Measurements from ENCODE around the gene MSI2. TPM values are rescaled to one million over a fixed set of nuclear protein-coding genes. Genes with fewer than 3 reads are reported as not detected.

Gene MSI2
- total and polyA plus RNA-seq, 9 of the 15 experiments (the other 6 are each of a cell fraction or from before 2014, with no cell fraction given): 4.6 to 61.8 (median 42.4) TPM

DNA sequence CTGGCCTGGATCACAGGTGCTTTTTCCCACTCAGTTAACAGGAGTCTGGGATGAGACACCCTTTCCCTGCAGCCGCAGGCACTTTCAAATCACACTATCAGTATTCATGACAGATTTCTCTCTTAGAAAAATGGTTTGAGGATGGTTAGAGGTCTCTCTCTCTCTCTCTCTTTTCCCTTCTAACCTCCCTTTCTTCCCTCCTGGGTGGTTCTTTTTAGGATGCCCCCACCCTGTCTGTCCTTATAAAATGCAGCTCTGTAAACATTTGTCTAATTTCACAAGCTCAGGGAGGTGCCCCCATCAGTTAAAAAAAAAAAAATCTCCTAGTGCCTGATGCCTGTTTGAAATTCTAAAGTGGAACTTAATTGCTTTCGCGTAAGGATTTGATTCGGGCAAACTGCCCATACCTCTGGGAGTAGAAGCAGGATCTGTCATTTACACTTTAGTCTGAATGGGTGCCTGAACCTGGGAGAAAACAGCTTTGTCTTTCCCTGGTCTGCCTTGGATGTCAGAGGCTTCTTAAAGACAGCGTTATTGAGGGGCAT lies 329.9 kb downstream of the MSI2 start:
- in situ Hi-C loops (cut with MboI) (no loop called here), intact Hi-C loops (cut with micrococcal nuclease) (no loop called here)
- ChIA-PET POLR2A (interaction anchor here (0.9 kb wide), 1 partner anchor 13 kb away, joined by 3 read pairs; no protein-coding TSS in a partner anchor), CTCF (ENCODE audit: low intra/inter-chr PET ratio) (no interaction called here)
- Histone ChIP-seq H3K79me2 (ENCODE audit: control insufficient read depth, insufficient read depth, low read length) (no peaks in the 10 kb centered on the region), H3K36me3 (ENCODE audit: control insufficient read depth, insufficient read depth, low read length) (no peaks in the 10 kb centered on the region), H3K9me1 (ENCODE audit: control insufficient read depth, insufficient read depth, low read length) (no peaks in the 10 kb centered on the region), H3K4me1 (replicated peaks in 1 of 2; ENCODE audit: control insufficient read depth in 2 of 2, insufficient read depth in 2 of 2, low read length in 2 of 2) (no peaks in the 10 kb centered on the region), H3K4me3 (no peak overlapping the region), H3K9ac (ENCODE audit: insufficient read depth in 1 of 2, low read depth in 2 of 2, low read length in 2 of 2) (no peak overlapping the region), H2AFZ (ENCODE audit: low read depth, low read length) (no peak overlapping the region), H3K9me3 (replicated peaks; ENCODE audit: control insufficient read depth, insufficient read depth, low read depth, low read length) (no peaks in the 10 kb centered on the region), H3K27ac (ENCODE audit: extremely low read depth, low read depth, low read length) (no peak overlapping the region), H4K20me1 (replicated peaks; ENCODE audit: control insufficient read depth, insufficient read depth, low read length) (no peaks in the 10 kb centered on the region), H3K4me2 (ENCODE audit: insufficient read depth, low read length) (no peak overlapping the region), H3K27me3 (ENCODE audit: control insufficient read depth in 2 of 2, insufficient read depth in 2 of 2, low read length in 2 of 2) (no peaks in the 10 kb centered on the region)
- ATAC-seq: no peak
- WGBS (ENCODE audit: insufficient coverage, low coverage, missing lambda C conversion rate): 75% methylated on average over 5 of the region's 5 CpGs
- no peak for FAIRE-seq
- BruUV-seq (replicated peaks): no TSS peak
- no peak for DNase-seq (ENCODE audit: extremely low read depth in 1 of 4, low spot score in 3 of 4)
- TF ChIP-seq HDGF (IDR thresholded peaks at IDR 0.05): no peak
- TF ChIP-seq, protein P1, sequence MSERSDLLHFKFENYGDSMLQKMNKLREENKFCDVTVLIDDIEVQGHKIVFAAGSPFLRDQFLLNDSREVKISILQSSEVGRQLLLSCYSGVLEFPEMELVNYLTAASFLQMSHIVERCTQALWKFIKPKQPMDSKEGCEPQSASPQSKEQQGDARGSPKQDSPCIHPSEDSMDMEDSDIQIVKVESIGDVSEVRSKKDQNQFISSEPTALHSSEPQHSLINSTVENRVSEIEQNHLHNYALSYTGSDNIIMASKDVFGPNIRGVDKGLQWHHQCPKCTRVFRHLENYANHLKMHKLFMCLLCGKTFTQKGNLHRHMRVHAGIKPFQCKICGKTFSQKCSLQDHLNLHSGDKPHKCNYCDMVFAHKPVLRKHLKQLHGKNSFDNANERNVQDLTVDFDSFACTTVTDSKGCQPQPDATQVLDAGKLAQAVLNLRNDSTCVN (CRISPR knock-in tag; IDR thresholded peaks at IDR 0.05): no peak
- TF ChIP-seq, protein P2, sequence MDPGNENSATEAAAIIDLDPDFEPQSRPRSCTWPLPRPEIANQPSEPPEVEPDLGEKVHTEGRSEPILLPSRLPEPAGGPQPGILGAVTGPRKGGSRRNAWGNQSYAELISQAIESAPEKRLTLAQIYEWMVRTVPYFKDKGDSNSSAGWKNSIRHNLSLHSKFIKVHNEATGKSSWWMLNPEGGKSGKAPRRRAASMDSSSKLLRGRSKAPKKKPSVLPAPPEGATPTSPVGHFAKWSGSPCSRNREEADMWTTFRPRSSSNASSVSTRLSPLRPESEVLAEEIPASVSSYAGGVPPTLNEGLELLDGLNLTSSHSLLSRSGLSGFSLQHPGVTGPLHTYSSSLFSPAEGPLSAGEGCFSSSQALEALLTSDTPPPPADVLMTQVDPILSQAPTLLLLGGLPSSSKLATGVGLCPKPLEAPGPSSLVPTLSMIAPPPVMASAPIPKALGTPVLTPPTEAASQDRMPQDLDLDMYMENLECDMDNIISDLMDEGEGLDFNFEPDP (CRISPR knock-in tag; IDR thresholded peaks at IDR 0.05): no peak
- TF ChIP-seq, protein P3, sequence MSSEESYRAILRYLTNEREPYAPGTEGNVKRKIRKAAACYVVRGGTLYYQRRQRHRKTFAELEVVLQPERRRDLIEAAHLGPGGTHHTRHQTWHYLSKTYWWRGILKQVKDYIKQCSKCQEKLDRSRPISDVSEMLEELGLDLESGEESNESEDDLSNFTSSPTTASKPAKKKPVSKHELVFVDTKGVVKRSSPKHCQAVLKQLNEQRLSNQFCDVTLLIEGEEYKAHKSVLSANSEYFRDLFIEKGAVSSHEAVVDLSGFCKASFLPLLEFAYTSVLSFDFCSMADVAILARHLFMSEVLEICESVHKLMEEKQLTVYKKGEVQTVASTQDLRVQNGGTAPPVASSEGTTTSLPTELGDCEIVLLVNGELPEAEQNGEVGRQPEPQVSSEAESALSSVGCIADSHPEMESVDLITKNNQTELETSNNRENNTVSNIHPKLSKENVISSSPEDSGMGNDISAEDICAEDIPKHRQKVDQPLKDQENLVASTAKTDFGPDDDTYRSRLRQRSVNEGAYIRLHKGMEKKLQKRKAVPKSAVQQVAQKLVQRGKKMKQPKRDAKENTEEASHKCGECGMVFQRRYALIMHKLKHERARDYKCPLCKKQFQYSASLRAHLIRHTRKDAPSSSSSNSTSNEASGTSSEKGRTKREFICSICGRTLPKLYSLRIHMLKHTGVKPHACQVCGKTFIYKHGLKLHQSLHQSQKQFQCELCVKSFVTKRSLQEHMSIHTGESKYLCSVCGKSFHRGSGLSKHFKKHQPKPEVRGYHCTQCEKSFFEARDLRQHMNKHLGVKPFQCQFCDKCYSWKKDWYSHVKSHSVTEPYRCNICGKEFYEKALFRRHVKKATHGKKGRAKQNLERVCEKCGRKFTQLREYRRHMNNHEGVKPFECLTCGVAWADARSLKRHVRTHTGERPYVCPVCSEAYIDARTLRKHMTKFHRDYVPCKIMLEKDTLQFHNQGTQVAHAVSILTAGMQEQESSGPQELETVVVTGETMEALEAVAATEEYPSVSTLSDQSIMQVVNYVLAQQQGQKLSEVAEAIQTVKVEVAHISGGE (CRISPR knock-in tag; IDR thresholded peaks at IDR 0.05): no peak
- TF ChIP-seq, protein P4, sequence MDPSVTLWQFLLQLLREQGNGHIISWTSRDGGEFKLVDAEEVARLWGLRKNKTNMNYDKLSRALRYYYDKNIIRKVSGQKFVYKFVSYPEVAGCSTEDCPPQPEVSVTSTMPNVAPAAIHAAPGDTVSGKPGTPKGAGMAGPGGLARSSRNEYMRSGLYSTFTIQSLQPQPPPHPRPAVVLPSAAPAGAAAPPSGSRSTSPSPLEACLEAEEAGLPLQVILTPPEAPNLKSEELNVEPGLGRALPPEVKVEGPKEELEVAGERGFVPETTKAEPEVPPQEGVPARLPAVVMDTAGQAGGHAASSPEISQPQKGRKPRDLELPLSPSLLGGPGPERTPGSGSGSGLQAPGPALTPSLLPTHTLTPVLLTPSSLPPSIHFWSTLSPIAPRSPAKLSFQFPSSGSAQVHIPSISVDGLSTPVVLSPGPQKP (CRISPR knock-in tag; IDR thresholded peaks at IDR 0.05): no peak
- no peak for TF ChIP-seq ZNF133 (CRISPR knock-in tag; IDR thresholded peaks at IDR 0.05)
- TF ChIP-seq MTA1 (IDR thresholded peaks at IDR 0.05; ENCODE audit: borderline replicate concordance): no peak
- TF ChIP-seq KLF10 (CRISPR knock-in tag; IDR thresholded peaks at IDR 0.05): no peak
- no peak for TF ChIP-seq CSDE1 (IDR thresholded peaks at IDR 0.05)
- TF ChIP-seq, protein P5, sequence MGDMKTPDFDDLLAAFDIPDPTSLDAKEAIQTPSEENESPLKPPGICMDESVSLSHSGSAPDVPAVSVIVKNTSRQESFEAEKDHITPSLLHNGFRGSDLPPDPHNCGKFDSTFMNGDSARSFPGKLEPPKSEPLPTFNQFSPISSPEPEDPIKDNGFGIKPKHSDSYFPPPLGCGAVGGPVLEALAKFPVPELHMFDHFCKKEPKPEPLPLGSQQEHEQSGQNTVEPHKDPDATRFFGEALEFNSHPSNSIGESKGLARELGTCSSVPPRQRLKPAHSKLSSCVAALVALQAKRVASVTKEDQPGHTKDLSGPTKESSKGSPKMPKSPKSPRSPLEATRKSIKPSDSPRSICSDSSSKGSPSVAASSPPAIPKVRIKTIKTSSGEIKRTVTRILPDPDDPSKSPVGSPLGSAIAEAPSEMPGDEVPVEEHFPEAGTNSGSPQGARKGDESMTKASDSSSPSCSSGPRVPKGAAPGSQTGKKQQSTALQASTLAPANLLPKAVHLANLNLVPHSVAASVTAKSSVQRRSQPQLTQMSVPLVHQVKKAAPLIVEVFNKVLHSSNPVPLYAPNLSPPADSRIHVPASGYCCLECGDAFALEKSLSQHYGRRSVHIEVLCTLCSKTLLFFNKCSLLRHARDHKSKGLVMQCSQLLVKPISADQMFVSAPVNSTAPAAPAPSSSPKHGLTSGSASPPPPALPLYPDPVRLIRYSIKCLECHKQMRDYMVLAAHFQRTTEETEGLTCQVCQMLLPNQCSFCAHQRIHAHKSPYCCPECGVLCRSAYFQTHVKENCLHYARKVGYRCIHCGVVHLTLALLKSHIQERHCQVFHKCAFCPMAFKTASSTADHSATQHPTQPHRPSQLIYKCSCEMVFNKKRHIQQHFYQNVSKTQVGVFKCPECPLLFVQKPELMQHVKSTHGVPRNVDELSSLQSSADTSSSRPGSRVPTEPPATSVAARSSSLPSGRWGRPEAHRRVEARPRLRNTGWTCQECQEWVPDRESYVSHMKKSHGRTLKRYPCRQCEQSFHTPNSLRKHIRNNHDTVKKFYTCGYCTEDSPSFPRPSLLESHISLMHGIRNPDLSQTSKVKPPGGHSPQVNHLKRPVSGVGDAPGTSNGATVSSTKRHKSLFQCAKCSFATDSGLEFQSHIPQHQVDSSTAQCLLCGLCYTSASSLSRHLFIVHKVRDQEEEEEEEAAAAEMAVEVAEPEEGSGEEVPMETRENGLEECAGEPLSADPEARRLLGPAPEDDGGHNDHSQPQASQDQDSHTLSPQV (IDR thresholded peaks at IDR 0.05): no peak
- no peak for TF ChIP-seq SMAD4 (CRISPR knock-in tag; conservative IDR thresholded peaks at IDR 0.05)

All from K562 (cell line).